ENCODE data around the gene NFYC.

DNA sequence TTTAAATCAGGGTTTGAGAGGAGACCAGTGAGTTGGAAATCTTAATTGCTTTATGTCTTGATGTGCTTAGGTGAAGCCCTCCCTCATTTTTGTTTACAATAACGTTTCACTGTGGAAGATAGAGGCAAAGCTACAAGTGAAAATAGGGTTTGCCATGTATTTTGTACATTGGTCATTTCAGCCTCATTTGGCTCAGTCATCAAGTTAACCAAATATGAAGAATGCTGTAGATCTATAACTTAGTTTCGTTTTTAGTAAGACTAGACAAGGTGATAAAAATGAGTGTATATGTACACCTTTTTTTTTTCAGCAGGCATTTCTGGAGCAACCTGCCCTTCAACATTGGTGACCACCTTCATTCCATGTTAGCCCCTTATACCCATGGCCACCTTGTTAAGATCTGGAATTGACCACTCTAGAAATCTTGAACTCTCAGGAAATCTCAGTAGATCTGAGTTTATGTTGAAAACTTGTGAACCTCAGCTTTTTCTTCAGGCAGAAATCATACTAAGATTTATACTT is 2.9 kb downstream of the NFYC start:
- TF ChIP-seq, protein P1, sequence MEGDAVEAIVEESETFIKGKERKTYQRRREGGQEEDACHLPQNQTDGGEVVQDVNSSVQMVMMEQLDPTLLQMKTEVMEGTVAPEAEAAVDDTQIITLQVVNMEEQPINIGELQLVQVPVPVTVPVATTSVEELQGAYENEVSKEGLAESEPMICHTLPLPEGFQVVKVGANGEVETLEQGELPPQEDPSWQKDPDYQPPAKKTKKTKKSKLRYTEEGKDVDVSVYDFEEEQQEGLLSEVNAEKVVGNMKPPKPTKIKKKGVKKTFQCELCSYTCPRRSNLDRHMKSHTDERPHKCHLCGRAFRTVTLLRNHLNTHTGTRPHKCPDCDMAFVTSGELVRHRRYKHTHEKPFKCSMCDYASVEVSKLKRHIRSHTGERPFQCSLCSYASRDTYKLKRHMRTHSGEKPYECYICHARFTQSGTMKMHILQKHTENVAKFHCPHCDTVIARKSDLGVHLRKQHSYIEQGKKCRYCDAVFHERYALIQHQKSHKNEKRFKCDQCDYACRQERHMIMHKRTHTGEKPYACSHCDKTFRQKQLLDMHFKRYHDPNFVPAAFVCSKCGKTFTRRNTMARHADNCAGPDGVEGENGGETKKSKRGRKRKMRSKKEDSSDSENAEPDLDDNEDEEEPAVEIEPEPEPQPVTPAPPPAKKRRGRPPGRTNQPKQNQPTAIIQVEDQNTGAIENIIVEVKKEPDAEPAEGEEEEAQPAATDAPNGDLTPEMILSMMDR (IDR thresholded peaks at IDR 0.05 in 4 of 5, conservative IDR thresholded peaks at IDR 0.05 in 1 of 5) = no peak
- TF ChIP-seq POLR2A (IDR thresholded peaks at IDR 0.05) = no peak
